ENCODE data around the gene COL21A1.

COL21A1 gene

DNA sequence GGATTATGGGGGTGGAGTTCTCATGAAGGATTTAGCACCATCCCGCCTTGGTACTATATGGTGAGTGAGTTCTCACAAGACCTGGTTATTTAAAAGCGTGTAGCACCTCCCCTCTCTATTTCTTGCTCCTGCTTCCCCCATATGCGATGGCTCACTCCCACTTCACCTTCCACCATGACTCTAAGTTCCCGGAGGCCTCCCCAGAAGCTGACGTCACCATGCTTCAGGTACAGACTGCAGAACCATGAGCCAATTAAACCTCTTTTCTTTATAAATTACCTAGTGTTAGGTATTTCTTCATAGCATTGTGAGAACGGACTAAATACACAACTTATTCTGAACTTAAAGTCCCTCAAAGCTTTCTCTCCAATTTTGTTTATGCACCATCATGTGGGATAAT lies 208.6 kb downstream of the COL21A1 start:
- Histone ChIP-seq H4K91ac (ENCODE audit: low read depth, low read length) (no peak overlapping the region), H3K18ac (ENCODE audit: low read length) (no peak overlapping the region), H3K27me3 (ENCODE audit: insufficient read depth, low read length) (no peaks in the 10 kb centered on the region), H2AFZ (ENCODE audit: insufficient read depth, low read length, poor library complexity) (no peak overlapping the region), H2BK12ac (ENCODE audit: low read length) (no peak overlapping the region), H3K27ac (ENCODE audit: low read depth, low read length) (no peak overlapping the region), H3K9ac (ENCODE audit: low read length) (no peak overlapping the region), H3K23ac (ENCODE audit: low read length) (no peak overlapping the region), H3K79me1 (ENCODE audit: low read length) (no peaks in the 10 kb centered on the region), H4K8ac (ENCODE audit: low read depth, low read length) (no peak overlapping the region), H3K9me3 (ENCODE audit: insufficient read depth, low read depth, low read length) (no peaks in the 10 kb centered on the region), H3K4me3 (ENCODE audit: low read depth, low read length) (no peak overlapping the region), H2BK5ac (ENCODE audit: low read depth, low read length, poor library complexity) (no peak overlapping the region), H3K4me2 (ENCODE audit: low read length) (no peak overlapping the region), H2AK5ac (ENCODE audit: low read length) (no peak overlapping the region), H3K79me2 (ENCODE audit: control insufficient read depth, insufficient read depth, low read length, poor library complexity) (no peaks in the 10 kb centered on the region), H2BK120ac (ENCODE audit: insufficient read depth, low read length, poor library complexity) (no peak overlapping the region), H3K36me3 (ENCODE audit: control insufficient read depth in 1 of 2, insufficient read depth in 2 of 2, low read length in 2 of 2) (no peaks in the 10 kb centered on the region), H3K4ac (ENCODE audit: low read depth, low read length) (no peak overlapping the region), H3K14ac (ENCODE audit: low read length) (no peak overlapping the region), H3K4me1 (ENCODE audit: control insufficient read depth in 1 of 2, insufficient read depth in 2 of 2, low read length in 2 of 2) (no peaks in the 10 kb centered on the region), H4K12ac (ENCODE audit: low read depth, low read length) (no peak overlapping the region)
- WGBS (ENCODE audit: extremely low coverage, insufficient coverage, insufficient read length) = no CpG with 5 or more reads among the region's 6 CpGs
- no peak for DNase-seq

DNA sequence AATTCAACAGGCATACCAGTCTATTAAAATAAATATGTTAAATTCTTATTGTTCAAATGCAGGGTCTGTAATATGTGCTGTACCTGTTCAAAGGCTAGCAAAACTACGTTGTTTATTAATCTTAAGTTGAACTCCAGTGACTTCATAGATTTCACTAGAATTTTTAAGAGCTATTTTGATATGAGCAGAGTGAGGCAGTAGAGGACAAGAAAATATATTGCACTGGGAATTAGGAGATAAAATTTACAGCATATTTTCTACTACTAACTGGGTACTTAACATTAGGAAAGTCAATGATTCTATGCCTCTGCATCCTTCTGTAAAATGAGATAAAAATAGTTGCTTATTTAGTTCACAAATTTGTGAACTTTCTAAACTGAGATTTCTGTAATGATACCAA lies 209.8 kb downstream of the COL21A1 start:
- no peak overlapping the region for H4K12ac ChIP-seq (ENCODE audit: low read depth, low read length)
- H4K8ac ChIP-seq (ENCODE audit: low read depth, low read length) = no peak overlapping the region
- H3K27ac ChIP-seq (ENCODE audit: low read depth, low read length) = no peak overlapping the region
- no peak overlapping the region for H4K91ac ChIP-seq (ENCODE audit: low read depth, low read length)
- H3K36me3 ChIP-seq (ENCODE audit: control insufficient read depth in 1 of 2, insufficient read depth in 2 of 2, low read length in 2 of 2) = no peaks in the 10 kb centered on the region
- no peaks in the 10 kb centered on the region for H3K27me3 ChIP-seq (ENCODE audit: insufficient read depth, low read length)
- no peak for DNase-seq
- H2AFZ ChIP-seq (ENCODE audit: insufficient read depth, low read length, poor library complexity) = no peak overlapping the region
- H3K14ac ChIP-seq (ENCODE audit: low read length) = no peak overlapping the region
- H3K18ac ChIP-seq (ENCODE audit: low read length) = no peak overlapping the region
- H3K4ac ChIP-seq (ENCODE audit: low read depth, low read length) = no peak overlapping the region
- no peaks in the 10 kb centered on the region for H3K79me2 ChIP-seq (ENCODE audit: control insufficient read depth, insufficient read depth, low read length, poor library complexity)
- H3K23ac ChIP-seq (ENCODE audit: low read length) = no peak overlapping the region
- WGBS (ENCODE audit: extremely low coverage, insufficient coverage, insufficient read length) = no CpG with 5 or more reads among the region's 1 CpG
- no peak overlapping the region for H2BK120ac ChIP-seq (ENCODE audit: insufficient read depth, low read length, poor library complexity)
- no peak overlapping the region for H2BK5ac ChIP-seq (ENCODE audit: low read depth, low read length, poor library complexity)
- no peak overlapping the region for H3K9ac ChIP-seq (ENCODE audit: low read length)
- no peak overlapping the region for H2AK5ac ChIP-seq (ENCODE audit: low read length)
- no peaks in the 10 kb centered on the region for H3K9me3 ChIP-seq (ENCODE audit: insufficient read depth, low read depth, low read length)
- no peak overlapping the region for H3K4me3 ChIP-seq (ENCODE audit: low read depth, low read length)
- H3K4me1 ChIP-seq (ENCODE audit: control insufficient read depth in 1 of 2, insufficient read depth in 2 of 2, low read length in 2 of 2) = no peaks in the 10 kb centered on the region
- no peak overlapping the region for H2BK12ac ChIP-seq (ENCODE audit: low read length)
- no peaks in the 10 kb centered on the region for H3K79me1 ChIP-seq (ENCODE audit: low read length)
- H3K4me2 ChIP-seq (ENCODE audit: low read length) = no peak overlapping the region

DNA sequence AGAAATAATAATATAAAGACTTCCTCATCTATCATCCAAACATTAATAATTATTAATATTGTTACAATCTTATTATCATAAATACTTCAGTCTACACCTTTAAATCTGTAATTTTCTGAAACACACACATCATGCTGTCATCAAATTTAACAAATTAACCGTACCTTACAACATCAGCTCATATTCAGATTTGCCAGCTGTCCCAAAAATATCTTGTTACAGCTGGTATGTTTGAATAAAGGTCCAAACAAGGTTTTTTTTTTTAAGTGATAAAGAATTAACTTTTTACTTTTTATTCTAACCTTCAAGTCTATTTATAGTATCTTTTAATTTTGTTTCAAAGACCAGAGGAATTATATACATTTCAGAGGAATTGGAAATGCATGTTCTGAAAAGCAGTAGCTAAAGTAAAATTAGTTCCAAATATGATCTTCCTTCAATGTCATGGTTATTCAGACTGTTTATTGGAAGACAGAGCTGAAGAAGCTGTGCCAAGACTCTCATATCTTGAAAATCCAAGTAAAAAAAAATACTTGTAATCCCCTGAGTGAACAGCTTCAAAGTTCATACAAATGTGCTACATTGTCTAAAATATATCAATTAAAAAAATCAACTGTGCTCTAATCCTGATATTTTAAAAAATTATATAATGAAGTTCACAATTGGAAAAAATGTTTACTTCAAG lies 210.3 kb downstream of the COL21A1 start:
- Histone ChIP-seq H4K91ac (ENCODE audit: low read depth, low read length) (no peak overlapping the region), H4K8ac (ENCODE audit: low read depth, low read length) (no peak overlapping the region)
- no CpG with 5 or more reads among the region's 1 CpG for WGBS (ENCODE audit: extremely low coverage, insufficient coverage, insufficient read length)

DNA sequence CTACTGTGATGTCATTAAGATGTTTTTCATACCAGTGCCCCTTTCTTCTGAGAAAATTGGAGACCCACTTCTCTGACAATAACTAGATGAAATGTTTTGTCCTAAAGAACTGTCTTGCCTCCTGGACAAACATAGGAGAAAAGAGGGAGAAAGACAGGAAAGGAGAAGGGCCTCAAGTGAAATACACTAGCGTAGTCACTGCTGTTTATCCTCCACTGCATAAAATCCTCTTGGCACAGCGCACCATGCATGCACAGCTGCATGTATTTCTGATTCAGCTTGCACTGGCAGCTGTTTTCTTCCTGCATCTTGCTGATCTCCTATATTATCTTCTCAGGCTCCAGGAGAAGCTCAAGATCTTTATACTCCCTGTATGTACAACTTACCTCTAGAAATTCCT lies 214.0 kb downstream of the COL21A1 start:
- DNase-seq = no peak
- Histone ChIP-seq H2AK5ac (ENCODE audit: low read length) (no peak overlapping the region), H2AFZ (ENCODE audit: insufficient read depth, low read length, poor library complexity) (no peak overlapping the region), H3K27ac (ENCODE audit: low read depth, low read length) (no peak overlapping the region), H4K12ac (ENCODE audit: low read depth, low read length) (no peak overlapping the region), H4K8ac (ENCODE audit: low read depth, low read length) (no peak overlapping the region), H4K91ac (ENCODE audit: low read depth, low read length) (no peak overlapping the region), H3K36me3 (ENCODE audit: control insufficient read depth in 1 of 2, insufficient read depth in 2 of 2, low read length in 2 of 2) (no peaks in the 10 kb centered on the region), H3K4me3 (ENCODE audit: low read depth, low read length) (no peak overlapping the region), H3K4me2 (ENCODE audit: low read length) (no peak overlapping the region), H3K23ac (ENCODE audit: low read length) (no peak overlapping the region), H2BK5ac (ENCODE audit: low read depth, low read length, poor library complexity) (no peak overlapping the region), H3K79me1 (ENCODE audit: low read length) (no peaks in the 10 kb centered on the region), H3K27me3 (ENCODE audit: insufficient read depth, low read length) (no peaks in the 10 kb centered on the region), H3K14ac (ENCODE audit: low read length) (no peak overlapping the region), H3K9ac (ENCODE audit: low read length) (no peak overlapping the region), H3K4me1 (ENCODE audit: control insufficient read depth in 1 of 2, insufficient read depth in 2 of 2, low read length in 2 of 2) (no peaks in the 10 kb centered on the region), H3K79me2 (ENCODE audit: control insufficient read depth, insufficient read depth, low read length, poor library complexity) (no peaks in the 10 kb centered on the region), H2BK12ac (ENCODE audit: low read length) (no peak overlapping the region), H3K9me3 (ENCODE audit: insufficient read depth, low read depth, low read length) (no peaks in the 10 kb centered on the region), H2BK120ac (ENCODE audit: insufficient read depth, low read length, poor library complexity) (no peak overlapping the region), H3K4ac (ENCODE audit: low read depth, low read length) (no peak overlapping the region), H3K18ac (ENCODE audit: low read length) (no peak overlapping the region)
- no CpG with 5 or more reads among the region's 2 CpGs for WGBS (ENCODE audit: extremely low coverage, insufficient coverage, insufficient read length)

More for the DNA sequence above, 210.3 kb downstream of the COL21A1 start:
- no peak overlapping the region for H3K4me2 ChIP-seq (ENCODE audit: low read length)
- H3K23ac ChIP-seq (ENCODE audit: low read length) = no peak overlapping the region
- H3K18ac ChIP-seq (ENCODE audit: low read length) = no peak overlapping the region
- H3K4ac ChIP-seq (ENCODE audit: low read depth, low read length) = no peak overlapping the region
- no peak for DNase-seq
- no peaks in the 10 kb centered on the region for H3K79me2 ChIP-seq (ENCODE audit: control insufficient read depth, insufficient read depth, low read length, poor library complexity)
- no peak overlapping the region for H3K14ac ChIP-seq (ENCODE audit: low read length)
- H3K27me3 ChIP-seq (ENCODE audit: insufficient read depth, low read length) = no peaks in the 10 kb centered on the region
- no peaks in the 10 kb centered on the region for H3K9me3 ChIP-seq (ENCODE audit: insufficient read depth, low read depth, low read length)
- no peaks in the 10 kb centered on the region for H3K36me3 ChIP-seq (ENCODE audit: control insufficient read depth in 1 of 2, insufficient read depth in 2 of 2, low read length in 2 of 2)
- no peak overlapping the region for H4K12ac ChIP-seq (ENCODE audit: low read depth, low read length)
- no peak overlapping the region for H2BK120ac ChIP-seq (ENCODE audit: insufficient read depth, low read length, poor library complexity)
- H2BK12ac ChIP-seq (ENCODE audit: low read length) = no peak overlapping the region
- no peak overlapping the region for H2BK5ac ChIP-seq (ENCODE audit: low read depth, low read length, poor library complexity)
- no peak overlapping the region for H2AK5ac ChIP-seq (ENCODE audit: low read length)
- H3K4me3 ChIP-seq (ENCODE audit: low read depth, low read length) = no peak overlapping the region
- no peaks in the 10 kb centered on the region for H3K79me1 ChIP-seq (ENCODE audit: low read length)
- H2AFZ ChIP-seq (ENCODE audit: insufficient read depth, low read length, poor library complexity) = no peak overlapping the region
- no peak overlapping the region for H3K27ac ChIP-seq (ENCODE audit: low read depth, low read length)
- no peaks in the 10 kb centered on the region for H3K4me1 ChIP-seq (ENCODE audit: control insufficient read depth in 1 of 2, insufficient read depth in 2 of 2, low read length in 2 of 2)
- H3K9ac ChIP-seq (ENCODE audit: low read length) = no peak overlapping the region

Data from trophoblast cell (in vitro differentiated cells and primary cell).